Adipocyte (in vitro differentiated cells): ENCODE results near the gene TNFRSF1A.

Source experiments
- DNase-seq: peaks from one replicate; pipeline ENCODE4 v3.0.0-alpha.2; 2015; ENCODE audit warnings: low read depth
- H3K27me3 ChIP-seq: replicated peaks from 2 replicates; pipeline ENCODE4 v1.7.0; 2013; ENCODE audit warnings: mild to moderate bottlenecking, low read length, moderate library complexity; ENCODE audit not compliant: control insufficient read depth, insufficient read depth
- H3K36me3 ChIP-seq: 2 replicates; pipeline ENCODE4 v1.7.0; 2013; ENCODE audit warnings: low read length, mild to moderate bottlenecking, moderate library complexity; ENCODE audit not compliant: control insufficient read depth, insufficient read depth, severe bottlenecking
- H3K4me1 ChIP-seq: 2 replicates; pipeline ENCODE4 v1.7.0; 2013; ENCODE audit warnings: mild to moderate bottlenecking, low read length, moderate library complexity; ENCODE audit not compliant: control insufficient read depth, insufficient read depth
- H3K4me3 ChIP-seq: 2 replicates; pipeline ENCODE4 v1.7.0; 2013; ENCODE audit warnings: mild to moderate bottlenecking, low read length, moderate library complexity
- H3K9ac ChIP-seq: 2 replicates; pipeline ENCODE4 v1.7.0; 2013; ENCODE audit warnings: mild to moderate bottlenecking, low read length, moderate library complexity
- H3K9me3 ChIP-seq: 2 replicates; pipeline ENCODE4 v1.7.0; 2013; ENCODE audit warnings: mild to moderate bottlenecking, low read length, moderate library complexity; ENCODE audit not compliant: control insufficient read depth

TNFRSF1A gene

GRCh38 chr12:6380141-6381121, 38.6 kb upstream of the TNFRSF1A start:
- DNase-seq = peak; percentile 66
- Histone ChIP-seq H3K4me3 (no peak overlapping the region), H3K36me3 (no peaks in the 10 kb centered on the region), H3K9me3 (no peaks in the 10 kb centered on the region), H3K4me1 (peaks cover 41% of the 10 kb centered on the region), H3K27me3 (no peaks in the 10 kb centered on the region), H3K9ac (no peak overlapping the region)

DNA sequence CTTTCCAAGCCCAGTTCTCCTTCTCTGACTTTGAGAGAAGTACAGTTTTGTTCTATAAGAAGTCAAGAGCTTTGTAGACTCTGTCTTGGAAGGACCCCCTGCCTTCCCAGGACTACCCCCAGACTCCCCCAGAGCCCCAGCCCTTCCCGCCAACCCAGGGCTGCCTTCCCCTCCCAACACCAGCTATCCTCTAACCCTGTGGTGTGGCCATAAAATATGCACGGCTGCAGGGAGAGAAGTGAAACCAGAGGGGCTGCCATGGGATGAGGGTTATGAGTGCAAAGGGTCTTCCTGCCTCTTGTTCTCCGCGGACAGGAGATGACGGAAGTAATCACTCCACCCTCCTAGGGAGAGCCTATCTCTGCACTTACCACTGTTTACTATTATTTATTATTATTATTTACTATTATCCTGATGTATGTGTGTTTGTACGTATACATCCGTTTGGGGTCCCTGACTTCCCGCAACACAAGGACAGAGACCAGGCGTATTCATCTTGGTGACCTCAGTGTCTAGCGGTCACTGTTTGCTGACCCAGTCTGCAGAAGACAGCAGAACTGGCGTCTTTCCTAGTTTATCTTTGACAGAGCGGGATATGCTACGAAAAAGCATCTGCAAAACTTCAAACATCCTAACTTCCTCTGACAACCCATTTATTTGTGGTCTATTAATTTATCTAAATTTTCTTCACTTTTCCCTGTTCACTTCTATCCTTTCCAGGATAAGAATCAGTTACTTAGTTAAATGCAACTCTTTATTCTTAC, 37.0 kb upstream of the TNFRSF1A start:
- Histone ChIP-seq H3K27me3 (no peaks in the 10 kb centered on the region), H3K36me3 (no peaks in the 10 kb centered on the region), H3K4me1 (peaks cover 38% of the 10 kb centered on the region), H3K9ac (no peak overlapping the region), H3K9me3 (no peaks in the 10 kb centered on the region), H3K4me3 (no peak overlapping the region)
- DNase-seq = no peak

GRCh38 chr12:6377667-6377994, 35.8 kb upstream of the TNFRSF1A start:
- H3K9me3 ChIP-seq = no peaks in the 10 kb centered on the region
- H3K36me3 ChIP-seq = no peaks in the 10 kb centered on the region
- DNase-seq = peak; percentile 42
- no peaks in the 10 kb centered on the region for H3K27me3 ChIP-seq
- H3K9ac ChIP-seq = peak overlapping the region; percentile 91
- no peak overlapping the region for H3K4me3 ChIP-seq
- H3K4me1 ChIP-seq = peaks cover 45% of the 10 kb centered on the region

DNA sequence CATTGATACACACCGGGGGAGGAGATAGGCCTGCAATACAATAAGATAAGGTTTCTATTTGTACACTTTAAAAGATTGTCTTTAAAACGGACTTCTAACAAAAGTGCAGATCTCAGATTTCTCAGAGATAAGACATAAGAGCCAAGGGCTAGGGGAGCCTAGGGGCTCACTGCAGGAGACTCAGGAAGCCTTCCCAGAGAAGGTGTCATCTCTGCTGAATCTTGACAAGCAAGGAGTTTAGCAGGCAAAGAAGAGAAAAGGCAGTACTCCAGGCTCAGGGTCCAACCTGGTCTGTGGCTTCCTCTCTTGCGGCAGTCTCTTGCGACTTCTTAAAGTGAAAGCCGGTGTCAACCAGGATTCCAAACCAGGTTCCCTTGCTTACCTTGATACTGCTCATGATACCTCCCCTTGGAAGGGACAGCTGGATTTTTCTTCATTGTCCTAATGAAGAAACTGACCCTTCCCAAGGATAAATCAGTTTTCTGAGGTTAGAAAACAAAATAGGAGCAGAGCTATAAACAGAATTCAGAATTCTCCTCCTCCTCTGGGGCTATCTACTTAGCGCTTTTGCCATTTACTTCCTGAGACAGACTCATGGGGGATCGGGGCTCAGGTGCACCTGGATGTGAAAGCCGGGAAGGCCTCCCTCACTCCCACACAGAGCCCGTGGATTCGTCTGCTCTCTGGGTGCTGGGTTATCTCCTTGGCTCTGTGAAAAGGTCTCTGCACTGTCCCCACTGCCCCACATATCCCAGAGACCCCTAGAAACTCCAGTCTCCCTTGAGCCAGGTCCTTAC, 35.2 kb upstream of the TNFRSF1A start:
- peak overlapping the region; percentile 63 for H3K4me3 ChIP-seq
- H3K9ac ChIP-seq = peak overlapping the region; percentile 91
- peaks cover 49% of the 10 kb centered on the region for H3K4me1 ChIP-seq
- no peak for DNase-seq
- H3K9me3 ChIP-seq = no peaks in the 10 kb centered on the region
- no peaks in the 10 kb centered on the region for H3K27me3 ChIP-seq
- no peaks in the 10 kb centered on the region for H3K36me3 ChIP-seq

GRCh38 chr12:6376079-6376869, 34.4 kb upstream of the TNFRSF1A start:
- peak overlapping the region; percentile 91 for H3K9ac ChIP-seq
- H3K4me1 ChIP-seq = peaks cover 54% of the 10 kb centered on the region
- H3K9me3 ChIP-seq = no peaks in the 10 kb centered on the region
- no peaks in the 10 kb centered on the region for H3K36me3 ChIP-seq
- H3K27me3 ChIP-seq = no peaks in the 10 kb centered on the region
- H3K4me3 ChIP-seq = peak overlapping the region; percentile 63
- peak; percentile 71 for DNase-seq

DNA sequence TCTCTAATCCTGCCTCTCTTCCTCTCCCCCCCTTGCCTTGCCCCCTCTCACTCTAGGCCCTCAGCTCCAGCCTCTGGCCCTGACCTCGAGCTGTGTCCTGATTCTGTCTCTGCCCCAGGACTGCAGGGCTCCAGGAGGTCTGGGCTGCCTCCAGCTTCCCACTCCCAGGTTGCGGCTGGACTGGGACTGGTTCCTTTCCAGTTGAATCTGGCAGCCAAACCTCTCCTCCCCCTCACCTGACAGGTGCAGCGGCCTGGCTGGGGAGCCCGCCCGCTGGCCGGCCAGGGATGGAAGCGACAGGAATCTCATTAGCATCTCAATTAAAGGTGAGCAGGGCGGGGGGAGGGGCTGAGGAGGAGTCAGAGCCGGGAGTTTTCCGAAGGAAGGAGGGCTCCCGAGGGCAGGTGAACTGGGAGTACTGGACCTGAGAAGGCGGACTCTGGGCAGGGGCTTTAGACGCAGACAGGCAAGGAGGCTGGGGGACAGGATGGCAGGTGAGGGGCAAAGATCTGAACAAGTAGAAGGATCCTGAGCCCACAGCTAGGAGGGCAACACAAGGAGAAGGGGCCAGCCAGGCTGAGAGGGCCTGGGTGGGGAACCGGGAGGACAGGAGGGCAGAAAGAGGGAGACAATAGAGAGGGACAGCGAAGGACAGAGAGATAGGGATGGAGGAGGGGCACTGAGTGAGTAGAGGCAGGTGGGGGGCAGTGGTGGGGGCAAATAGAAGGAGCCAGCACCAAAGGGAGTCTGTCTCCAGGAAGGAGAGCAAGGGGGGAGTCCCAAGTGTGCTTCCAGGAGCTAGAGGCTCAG, 33.6 kb upstream of the TNFRSF1A start, which contains the start of gene SCNN1A:
TSS of gene SCNN1A (minus strand) at position 295 of the 810 bp plus-strand sequence. CDS start 780 bp downstream, outside the sequence.
- no peak for DNase-seq
- peak within 1 kb of the TSS; percentile 91 for H3K9ac ChIP-seq
- peak within 1 kb of the TSS; percentile 63 for H3K4me3 ChIP-seq
- no peaks in the 10 kb centered on the region for H3K36me3 ChIP-seq
- H3K4me1 ChIP-seq = peaks cover 62% of the 10 kb centered on the region
- no peaks in the 10 kb centered on the region for H3K27me3 ChIP-seq
- H3K9me3 ChIP-seq = no peaks in the 10 kb centered on the region

DNA sequence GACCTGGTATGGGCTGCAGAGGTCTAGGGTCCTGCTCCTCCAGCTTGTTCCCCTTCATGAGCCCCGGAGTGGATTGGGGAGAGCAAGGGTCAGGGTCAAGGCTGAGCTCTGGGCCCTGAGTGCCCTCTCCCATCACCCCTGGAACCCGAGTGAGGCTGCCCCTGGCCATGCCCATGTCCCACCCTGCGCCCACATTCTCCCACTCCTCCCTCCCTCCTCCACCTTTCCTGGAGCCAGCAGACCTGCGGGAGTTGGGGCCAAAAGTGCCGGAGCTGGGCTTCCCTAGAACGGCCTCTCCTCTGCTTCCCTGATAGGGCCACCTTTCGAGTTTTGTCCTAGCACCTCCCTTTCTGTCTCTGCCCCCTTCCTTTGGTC, 32.9 kb upstream of the TNFRSF1A start:
- no peak overlapping the region for H3K4me3 ChIP-seq
- no peak for DNase-seq
- H3K4me1 ChIP-seq = peaks cover 66% of the 10 kb centered on the region

DNA sequence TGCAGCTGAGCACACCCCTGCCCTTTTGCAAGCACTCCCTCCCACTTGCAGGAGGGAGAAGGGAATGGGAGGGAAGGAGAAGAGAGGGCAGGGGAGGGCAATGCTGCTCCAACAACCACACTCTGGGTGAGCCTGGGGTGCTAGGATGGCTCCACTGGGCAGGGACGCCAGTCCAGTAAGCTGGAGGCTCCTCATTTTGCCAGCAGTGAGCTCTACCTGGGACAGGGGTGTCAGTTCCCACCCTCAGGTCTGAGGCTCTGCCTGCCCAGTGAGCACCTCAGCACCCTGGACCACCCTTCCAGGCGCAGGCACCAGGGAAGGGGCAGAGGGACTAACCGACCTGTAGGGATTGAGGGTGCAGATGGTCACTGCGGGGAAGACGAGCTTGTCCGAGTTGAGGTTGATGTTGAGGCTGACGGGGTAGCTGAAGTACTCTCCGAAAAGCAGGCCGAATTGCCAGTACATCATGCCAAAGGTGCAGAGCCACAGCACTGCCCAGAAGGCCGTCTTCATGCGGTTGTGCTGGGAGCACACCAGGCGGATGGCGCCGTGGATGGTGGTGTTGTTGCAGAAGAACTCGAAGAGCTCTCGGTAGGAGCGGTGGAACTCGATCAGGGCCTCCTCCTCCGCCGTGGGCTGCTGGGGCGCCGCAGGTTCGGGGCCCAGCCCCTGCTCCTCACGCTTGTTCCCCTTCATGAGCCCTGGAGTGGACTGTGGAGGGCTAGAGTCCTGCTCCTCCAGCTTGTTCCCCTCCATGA, 32.3 kb upstream of the TNFRSF1A start:
- DNase-seq = no peak
- H3K36me3 ChIP-seq = no peaks in the 10 kb centered on the region
- H3K4me1 ChIP-seq = peaks cover 67% of the 10 kb centered on the region
- H3K9ac ChIP-seq = no peak overlapping the region
- no peaks in the 10 kb centered on the region for H3K9me3 ChIP-seq
- H3K27me3 ChIP-seq = no peaks in the 10 kb centered on the region
- H3K4me3 ChIP-seq = no peak overlapping the region

More for the DNA sequence above, 32.9 kb upstream of the TNFRSF1A start:
- H3K36me3 ChIP-seq = no peaks in the 10 kb centered on the region
- no peaks in the 10 kb centered on the region for H3K9me3 ChIP-seq
- H3K27me3 ChIP-seq = no peaks in the 10 kb centered on the region
- H3K9ac ChIP-seq = peak overlapping the region; percentile 91

DNA sequence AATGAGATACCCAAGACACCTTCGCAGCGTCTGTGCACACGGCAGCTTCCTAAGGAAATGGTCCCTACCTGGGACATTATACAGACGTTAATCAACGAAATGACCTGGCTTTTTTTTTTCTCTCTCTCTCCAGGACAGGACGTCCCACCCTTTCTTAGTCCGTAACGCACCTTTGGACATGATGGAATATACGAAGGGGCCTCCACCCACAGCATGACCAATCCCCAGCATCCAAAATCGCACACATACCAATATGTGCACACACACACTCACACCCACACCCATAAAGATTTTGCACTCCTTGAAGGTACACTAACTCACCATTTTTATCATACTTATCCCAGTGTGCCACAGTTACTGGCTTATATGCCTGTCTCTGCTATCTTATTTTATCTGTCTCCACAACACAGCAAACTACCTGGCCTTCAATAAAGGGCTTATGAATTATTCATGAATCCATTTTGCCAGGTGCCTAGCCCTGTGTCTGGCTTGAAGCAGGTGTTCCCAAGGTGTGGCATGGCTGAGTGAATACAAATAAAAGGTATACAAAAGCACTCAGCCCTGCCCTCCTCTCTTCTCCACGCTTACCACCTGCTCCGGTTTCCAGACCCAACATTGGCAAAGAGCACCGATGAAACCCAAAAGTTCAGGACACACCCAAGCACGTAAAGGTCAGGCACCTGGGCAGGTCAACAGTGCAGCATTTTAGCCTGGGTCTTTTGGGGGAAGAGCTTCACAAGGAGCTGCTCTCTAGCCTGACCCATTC, 31.3 kb upstream of the TNFRSF1A start:
- no peak for DNase-seq
- Histone ChIP-seq H3K4me1 (peaks cover 67% of the 10 kb centered on the region), H3K9ac (peak overlapping the region; percentile 92), H3K36me3 (no peaks in the 10 kb centered on the region), H3K27me3 (no peaks in the 10 kb centered on the region), H3K4me3 (no peak overlapping the region), H3K9me3 (no peaks in the 10 kb centered on the region)
